Gastrocnemius medialis (tissue), 4 donors: ENCODE measurements around the gene TMC2. TPM values are rescaled to one million over a fixed set of nuclear protein-coding genes. Genes with fewer than 3 reads are reported as not detected.
A peak's percentile ranks its signal among the peaks of the same experiment; 100 is the strongest.
"Not testable (repeated sequence)": the region's sequence is repeated elsewhere in the genome, so short reads cannot be mapped to it uniquely, and the experiment has no call there.

Experiments used
- ATAC-seq, 2 donors: fragments of 150-250 bp; one replicate each; pipeline ENCODE4 v1.9.1; 2016
- DNase-seq, 2 donors: peaks; one replicate each; pipeline ENCODE4 v3.0.0-alpha.2; 2019
- H3K27ac ChIP-seq, 4 donors: fragments of 200-600 bp; sonication (generic); 1 replicate in 1 of 4; 2 replicates in 3 of 4; pipeline ENCODE4 v1.5.1; 2016 to 2018; ENCODE audit warnings: mild to moderate bottlenecking in 2 of 4, moderate library complexity in 1 of 4
- H3K27me3 ChIP-seq, 3 donors: fragments of 200-600 bp; sonication (generic) in 2 of 3; 1 replicate in 1 of 3; 2 replicates in 2 of 3; pipeline versions ENCODE4 v1.5.1 to v1.6.0; 2016 to 2019; ENCODE audit warnings: mild to moderate bottlenecking in 1 of 3, moderate library complexity in 1 of 3
- H3K36me3 ChIP-seq, 2 donors: fragments of 200-600 bp; sonication (generic) in 1 of 2; one replicate each; pipeline ENCODE4 v1.5.1; 2017 to 2018
- H3K4me1 ChIP-seq, 2 donors: fragments of 200-600 bp; sonication (generic) in 1 of 2; one replicate each; pipeline ENCODE4 v1.5.1; 2016 to 2017; ENCODE audit warnings: mild to moderate bottlenecking in 2 of 2
- H3K4me3 ChIP-seq, 4 donors: fragments of 200-600 bp; sonication (generic) in 3 of 4; 1 replicate in 1 of 4; 2 replicates in 3 of 4; pipeline ENCODE4 v1.5.1; 2016 to 2019; ENCODE audit warnings: mild to moderate bottlenecking in 2 of 4
- H3K9me3 ChIP-seq, 3 donors: fragments of 200-600 bp; sonication (generic) in 2 of 3; 1 replicate in 1 of 3; 2 replicates in 2 of 3; pipeline ENCODE4 v1.5.1; 2016 to 2019
- POLR2A ChIP-seq, 2 donors: fragments of 450-650 bp; IDR thresholded peaks; one replicate each; pipeline ENCODE4 v1.6.1; 2017; ENCODE audit warnings: antibody characterized with exemption in 2 of 2, mild to moderate bottlenecking in 2 of 2, moderate library complexity in 2 of 2
- in situ Hi-C, 4 donors: fragments of 200-750 bp; cut with MboI; loops; one replicate each; pipeline versions ENCODE4 v1.15.0 to v1.8.0; 2017; ENCODE audit warnings: low sequenced_read_pairs in 4 of 4
- intact Hi-C: fragments of 100-400 bp; cut with DNase I; formaldehyde crosslinking; loops from one replicate; pipeline ENCODE4 v1.15.1; 2023; ENCODE audit warnings: low total_unique reads
- total RNA-seq, 4 donors: library from RNA; depleted of rRNA; stranded (reverse); fragments of >200 nt; gene quantifications; one replicate each; pipeline versions ENCODE4 v1.1.0 to v1.2.3, GENCODE V29; 2016
- TF ChIP-seq, protein P1 (sequence below), 5 experiments: fragments of 450-650 bp in 3 of 5; fragments of 200-600 bp in 2 of 5; sonication (generic) in 2 of 5; IDR thresholded peaks in 4 of 5; conservative IDR thresholded peaks in 1 of 5; 1 replicate in 4 of 5; 2 replicates in 1 of 5; pipeline ENCODE4 v1.5.1; 2016 to 2019; ENCODE audit warnings: antibody characterized with exemption in 5 of 5, mild to moderate bottlenecking in 3 of 5, moderate library complexity in 3 of 5

Gene TMC2
- under 1 TPM in 2 of 4 donors, not detected in 2; 0.10 TPM for total RNA-seq

GRCh38 chr20:2536560-2536986, at the start of gene TMC2:
Gene TMC2 (plus strand): TSS chr20:2536573. CDS start chr20:2536622, 49 bp downstream.
- Histone ChIP-seq H3K9me3 (no peaks in the 10 kb centered on the region), H3K4me3 (no peak within 1 kb of the TSS), H3K36me3 (no peaks in the 10 kb centered on the region), H3K27me3 (no peaks in the 10 kb centered on the region), H3K27ac (no peak within 1 kb of the TSS), H3K4me1 (no peaks in the 10 kb centered on the region)
- in situ Hi-C loops (no loop called here), intact Hi-C loops (no loop called here)
- DNase-seq (no peak), ATAC-seq (no peak)
- no peak for TF ChIP-seq POLR2A (IDR thresholded peaks at IDR 0.05)
- TF ChIP-seq, protein P1, sequence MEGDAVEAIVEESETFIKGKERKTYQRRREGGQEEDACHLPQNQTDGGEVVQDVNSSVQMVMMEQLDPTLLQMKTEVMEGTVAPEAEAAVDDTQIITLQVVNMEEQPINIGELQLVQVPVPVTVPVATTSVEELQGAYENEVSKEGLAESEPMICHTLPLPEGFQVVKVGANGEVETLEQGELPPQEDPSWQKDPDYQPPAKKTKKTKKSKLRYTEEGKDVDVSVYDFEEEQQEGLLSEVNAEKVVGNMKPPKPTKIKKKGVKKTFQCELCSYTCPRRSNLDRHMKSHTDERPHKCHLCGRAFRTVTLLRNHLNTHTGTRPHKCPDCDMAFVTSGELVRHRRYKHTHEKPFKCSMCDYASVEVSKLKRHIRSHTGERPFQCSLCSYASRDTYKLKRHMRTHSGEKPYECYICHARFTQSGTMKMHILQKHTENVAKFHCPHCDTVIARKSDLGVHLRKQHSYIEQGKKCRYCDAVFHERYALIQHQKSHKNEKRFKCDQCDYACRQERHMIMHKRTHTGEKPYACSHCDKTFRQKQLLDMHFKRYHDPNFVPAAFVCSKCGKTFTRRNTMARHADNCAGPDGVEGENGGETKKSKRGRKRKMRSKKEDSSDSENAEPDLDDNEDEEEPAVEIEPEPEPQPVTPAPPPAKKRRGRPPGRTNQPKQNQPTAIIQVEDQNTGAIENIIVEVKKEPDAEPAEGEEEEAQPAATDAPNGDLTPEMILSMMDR (IDR thresholded peaks at IDR 0.05 in 4 of 5, conservative IDR thresholded peaks at IDR 0.05 in 1 of 5) = no peak

DNA sequence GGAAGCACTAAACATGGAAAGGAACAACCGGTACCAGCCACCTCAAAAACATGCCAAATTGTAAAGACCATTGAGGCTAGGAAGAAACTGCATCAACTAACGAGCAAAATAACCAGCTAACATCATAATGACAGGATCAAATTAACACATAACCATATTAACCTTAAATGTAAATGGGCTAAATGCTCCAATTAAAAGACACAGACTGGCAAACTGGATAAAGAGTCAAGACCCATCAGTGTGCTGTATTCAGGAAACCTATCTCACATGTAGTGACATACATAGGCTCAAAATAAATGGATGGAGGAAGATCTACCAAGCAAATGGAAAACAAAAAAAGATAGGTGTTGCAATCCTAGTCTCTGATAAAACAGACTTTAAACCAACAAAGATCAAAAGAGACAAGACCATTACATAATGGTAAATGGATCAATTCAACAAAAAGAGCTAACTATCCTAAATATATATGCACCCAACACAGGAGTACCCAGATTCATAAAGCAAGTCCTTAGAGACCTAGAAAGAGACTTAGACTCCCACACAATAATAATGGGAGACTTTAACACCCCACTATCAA, 33.5 kb upstream of the TMC2 start:
- H3K4me3 ChIP-seq, DNase-seq, ATAC-seq, H3K4me1 ChIP-seq, intact Hi-C loops, in situ Hi-C loops, H3K27me3 ChIP-seq, H3K9me3 ChIP-seq, H3K27ac ChIP-seq: not testable (repeated sequence)
- H3K36me3 ChIP-seq = peaks cover 0 to 24% of the 10 kb centered on the region in 2 donors

- ATAC-seq, H3K27ac ChIP-seq, intact Hi-C loops, DNase-seq, in situ Hi-C loops, H3K27me3 ChIP-seq, H3K9me3 ChIP-seq, H3K36me3 ChIP-seq, H3K4me3 ChIP-seq: not testable (repeated sequence)
- peaks cover 13 to 16% of the 10 kb centered on the region in 2 donors for H3K4me1 ChIP-seq
Measured at GRCh38 chr20:2504803-2505202, 31.6 kb upstream of the TMC2 start.

DNA sequence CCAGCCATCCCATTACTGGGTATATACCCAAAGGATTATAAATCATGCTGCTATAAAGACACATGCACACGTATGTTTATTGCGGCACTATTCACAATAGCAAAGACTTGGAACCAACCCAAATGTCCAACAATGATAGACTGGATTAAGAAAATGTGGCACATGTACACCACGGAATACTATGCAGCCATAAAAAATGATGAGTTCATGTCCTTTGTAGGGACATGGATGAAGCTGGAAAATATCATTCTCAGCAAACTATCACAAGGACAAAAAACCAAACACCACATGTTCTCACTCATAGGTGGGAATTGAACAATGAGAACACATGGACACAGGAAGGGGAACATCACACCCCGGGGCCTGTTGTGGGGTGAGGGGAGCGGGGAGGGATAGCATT, 29.9 kb upstream of the TMC2 start:
- ATAC-seq, H3K27me3 ChIP-seq, H3K4me3 ChIP-seq, DNase-seq, H3K27ac ChIP-seq, intact Hi-C loops, in situ Hi-C loops, H3K36me3 ChIP-seq, H3K9me3 ChIP-seq: not testable (repeated sequence)
- peaks cover 14 to 17% of the 10 kb centered on the region in 2 donors for H3K4me1 ChIP-seq

DNA sequence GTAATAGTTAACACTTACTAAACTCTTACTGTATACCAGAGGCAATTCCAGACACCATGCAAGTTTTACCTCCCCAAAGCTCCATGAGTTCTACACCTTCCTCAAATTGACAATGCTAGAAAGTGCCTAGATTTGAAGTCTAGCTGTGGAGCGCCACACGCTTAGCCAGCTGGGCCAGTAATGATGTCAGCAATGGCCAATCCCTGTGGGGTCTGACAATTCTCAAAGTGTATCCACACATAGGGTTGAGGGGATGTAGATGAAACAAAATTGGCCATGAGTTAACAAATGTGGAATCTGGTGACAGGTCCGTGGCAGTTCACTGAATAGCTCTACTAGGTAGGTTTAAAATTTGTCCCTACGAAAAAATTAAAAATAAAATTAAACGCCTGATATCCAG, 28.9 kb upstream of the TMC2 start:
- ATAC-seq = no peak
- no peak for TF ChIP-seq POLR2A (IDR thresholded peaks at IDR 0.05)
- TF ChIP-seq, protein P1 (IDR thresholded peaks at IDR 0.05 in 4 of 5, conservative IDR thresholded peaks at IDR 0.05 in 1 of 5) = no peak
- no peaks in the 10 kb centered on the region for H3K36me3 ChIP-seq
- no peaks in the 10 kb centered on the region for H3K27me3 ChIP-seq
- in situ Hi-C loops (no loop called here), intact Hi-C loops (no loop called here)
- H3K4me3 ChIP-seq = peak overlapping the region; percentile 75 to 90 (median 82)
- peaks cover 14 to 17% of the 10 kb centered on the region in 2 donors for H3K4me1 ChIP-seq
- no peaks in the 10 kb centered on the region for H3K9me3 ChIP-seq
- peak overlapping the region in 2 of 4 donors; percentile 90 to 98 for H3K27ac ChIP-seq
- no peak for DNase-seq

DNA sequence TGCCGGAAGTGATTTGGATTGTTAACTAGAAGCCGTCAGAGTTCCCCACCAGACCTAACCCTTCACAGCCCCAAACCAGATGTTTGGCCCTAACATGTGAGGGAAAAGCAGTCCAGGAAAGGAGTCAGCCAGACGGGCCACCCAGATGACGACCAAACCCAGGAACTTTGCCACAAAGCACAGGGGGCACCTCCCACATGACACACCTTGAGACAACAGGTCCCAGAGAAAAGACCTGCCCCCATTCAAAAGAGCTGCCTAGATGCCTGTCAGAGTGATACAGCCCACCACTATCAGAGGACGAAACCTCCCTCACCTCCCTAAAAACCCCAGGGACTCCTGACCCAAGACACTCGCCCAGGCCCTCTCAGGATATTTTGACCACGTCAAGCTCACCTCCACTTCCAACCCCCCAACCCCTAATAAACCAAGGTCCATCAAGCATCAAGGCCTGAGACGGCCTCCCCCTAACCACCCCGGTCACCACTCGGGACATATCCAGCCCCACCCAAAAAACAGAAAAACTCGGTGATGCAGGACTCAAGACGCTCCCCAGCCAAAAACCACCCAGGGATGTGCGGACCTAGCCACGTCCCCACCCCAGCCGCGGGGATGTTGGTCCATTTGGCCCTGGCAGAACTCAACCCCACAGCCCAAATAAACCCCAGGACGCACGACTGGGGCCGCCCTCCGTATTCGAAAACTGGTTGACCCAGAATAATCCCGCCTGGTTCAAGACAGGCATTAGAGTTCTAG, 28.3 kb upstream of the TMC2 start:
- no peaks in the 10 kb centered on the region for H3K36me3 ChIP-seq
- peaks cover 14 to 17% of the 10 kb centered on the region in 2 donors for H3K4me1 ChIP-seq
- TF ChIP-seq, protein P1 (IDR thresholded peaks at IDR 0.05 in 4 of 5, conservative IDR thresholded peaks at IDR 0.05 in 1 of 5) = no peak
- no peak for TF ChIP-seq POLR2A (IDR thresholded peaks at IDR 0.05)
- peak overlapping the region; percentile 90 to 98 (median 92) for H3K27ac ChIP-seq
- ATAC-seq (peak; percentile 7 to 25), DNase-seq (no peak)
- in situ Hi-C loops = no loop called here
- H3K4me3 ChIP-seq = peak overlapping the region; percentile 75 to 90 (median 82)
- peaks cover 0 to 3% (median 0%) of the 10 kb centered on the region in 3 donors for H3K27me3 ChIP-seq
- H3K9me3 ChIP-seq = no peaks in the 10 kb centered on the region
- intact Hi-C loops = loop anchor here (1.0 kb wide), 1 partner anchor 38 kb away; the partner anchor contains the start of gene SNRPB
